PC-9 (cell line): ENCODE measurements around the gene TMEM250. TPM values are rescaled to one million over a fixed set of nuclear protein-coding genes. Genes with fewer than 3 reads are reported as not detected.

ENCODE experiments used
- BruUV-seq: library from RNA; stranded (reverse); fragments of 400-500 nt; replicated peaks from 2 replicates; lab custom pipeline; 2021; lab: Mats Ljungman, UMichigan
- CTCF ChIA-PET: fragments of 300-600 bp; sonication (Branson Sonifier 250); formaldehyde crosslinking; loops from one replicate; lab custom pipeline; 2022; ENCODE audit warnings: antibody characterized with exemption; lab: Charles Lee
- POLR2A ChIA-PET: fragments of 300-600 bp; sonication (Branson Sonifier 250); formaldehyde crosslinking; loops from one replicate; lab custom pipeline; 2022; ENCODE audit warnings: antibody characterized with exemption; ENCODE audit not compliant: unreplicated experiment; lab: Charles Lee
- DNase-seq, 2 experiments: peaks; one replicate each; pipeline versions ENCODE4 v3.0.0 to v3.0.0-alpha.2; 2015 to 2022; ENCODE audit warnings: mixed read lengths in 1 of 2
- H2AFZ ChIP-seq: fragments of 200-600 bp; sonication (generic); 2 replicates; pipeline ENCODE4 v1.8.1; 2017; ENCODE audit warnings: antibody characterized with exemption
- H3F3A ChIP-seq: fragments of 200-600 bp; sonication (generic); 2 replicates; pipeline ENCODE4 v1.8.1; 2017; ENCODE audit warnings: antibody characterized with exemption, mild to moderate bottlenecking, low read depth; ENCODE audit not compliant: insufficient read depth
- H3K27ac ChIP-seq: fragments of 200-600 bp; sonication (generic); 2 replicates; pipeline ENCODE4 v1.6.1; 2016; ENCODE audit warnings: mixed run types
- H3K27me3 ChIP-seq: fragments of 200-600 bp; sonication (generic); 2 replicates; pipeline ENCODE4 v1.6.1; 2016; ENCODE audit warnings: low read depth, mixed run types; ENCODE audit not compliant: insufficient read depth
- H3K36me3 ChIP-seq: fragments of 200-600 bp; sonication (generic); 2 replicates; pipeline ENCODE4 v1.6.1; 2016; ENCODE audit warnings: low read depth, mixed run types
- H3K4me1 ChIP-seq: fragments of 200-600 bp; sonication (generic); replicated peaks from 2 replicates; pipeline ENCODE4 v1.6.1; 2016; ENCODE audit warnings: mixed run types; ENCODE audit not compliant: insufficient read depth
- H3K4me2 ChIP-seq: fragments of 200-600 bp; sonication (generic); 2 replicates; pipeline ENCODE4 v1.6.1; 2017; ENCODE audit warnings: mixed run types
- H3K4me3 ChIP-seq: fragments of 200-600 bp; sonication (generic); 2 replicates; pipeline ENCODE4 v1.6.1; 2016; ENCODE audit warnings: mixed run types
- H3K79me2 ChIP-seq: fragments of 200-600 bp; sonication (generic); 2 replicates; pipeline ENCODE4 v1.6.1; 2017; ENCODE audit warnings: low read depth, mixed run types
- H3K9me2 ChIP-seq: fragments of 200-600 bp; sonication (generic); 2 replicates; pipeline ENCODE4 v1.8.1; 2017; ENCODE audit warnings: mild to moderate bottlenecking; ENCODE audit not compliant: insufficient read depth
- H3K9me3 ChIP-seq: fragments of 200-600 bp; sonication (generic); 2 replicates; pipeline ENCODE4 v1.8.1; 2016; ENCODE audit warnings: low read depth; ENCODE audit not compliant: insufficient read depth
- H4K20me1 ChIP-seq: fragments of 200-600 bp; sonication (generic); 2 replicates; pipeline ENCODE4 v1.8.1; 2017; ENCODE audit not compliant: insufficient read depth
- EZH2 ChIP-seq: fragments of 200-600 bp; sonication (generic); IDR thresholded peaks from 2 replicates; pipeline ENCODE4 v1.8.0; 2017; ENCODE audit warnings: antibody characterized with exemption, low read depth
- intact Hi-C: fragments of 100-400 bp; cut with micrococcal nuclease; formaldehyde crosslinking; loops from one replicate; pipeline ENCODE4 v1.10.0; 2022; ENCODE audit not compliant: unreplicated experiment
- total RNA-seq: library from RNA; stranded (reverse); gene quantifications from 2 replicates; pipeline ENCODE4 v1.2.3, GENCODE V29; 2021
- TF ChIP-seq, protein P1 (sequence below): fragments of 200-600 bp; sonication (generic); conservative IDR thresholded peaks from 2 replicates; pipeline ENCODE4 v1.6.1; 2017; ENCODE audit warnings: mixed run types, antibody characterized with exemption, mild to moderate bottlenecking, moderate library complexity

TMEM250 gene
- total RNA-seq, 1 experiment from 2014 or later, result 73.8 TPM

DNA sequence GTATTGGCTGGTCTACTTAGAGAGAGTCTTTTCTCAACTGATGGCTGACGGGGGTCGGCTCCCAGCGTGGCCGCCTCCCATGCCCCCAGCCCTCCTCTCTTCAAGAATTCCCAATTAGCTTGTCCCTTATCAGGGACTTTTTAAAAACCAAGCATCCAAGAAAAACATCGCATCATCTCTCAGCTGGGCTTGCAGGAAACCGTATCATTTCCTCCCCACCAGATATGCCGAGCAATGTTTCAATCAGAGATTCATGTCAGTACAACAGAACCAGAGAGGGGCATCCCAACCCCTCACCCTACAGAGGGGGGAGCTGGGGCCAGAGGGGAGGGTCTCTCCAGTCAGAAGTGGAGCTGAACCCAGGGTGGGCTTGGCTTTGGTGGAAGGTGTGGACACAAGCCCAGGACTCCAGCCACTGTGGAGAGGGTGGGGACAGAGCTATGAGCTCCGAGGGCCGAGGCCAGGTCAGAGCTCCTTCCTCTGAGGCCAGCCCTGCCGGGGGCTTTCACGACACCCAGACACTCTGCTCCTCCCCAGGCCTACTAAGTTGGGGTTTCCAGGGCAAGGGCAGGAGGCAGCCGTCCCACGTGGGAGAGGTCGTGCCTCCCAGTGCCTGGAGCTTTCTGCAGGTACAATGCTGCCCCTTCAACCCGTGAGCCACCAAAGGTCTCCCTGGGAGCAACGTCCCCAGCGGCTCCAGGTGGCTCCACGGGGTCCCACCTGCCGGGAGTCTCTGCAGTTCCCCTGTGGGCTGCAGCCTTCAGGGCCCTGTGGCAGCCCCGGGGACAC lies 39.0 kb upstream of the TMEM250 start:
- Histone ChIP-seq H3K79me2 (no peaks in the 10 kb centered on the region), H2AFZ (no peak overlapping the region), H3K27ac (no peak overlapping the region), H3K36me3 (no peaks in the 10 kb centered on the region), H3K27me3 (peaks cover 62% of the 10 kb centered on the region), H3K9me2 (no peaks in the 10 kb centered on the region), H3K4me2 (no peak overlapping the region), H3F3A (no peaks in the 10 kb centered on the region), H3K9me3 (no peaks in the 10 kb centered on the region), H3K4me3 (no peak overlapping the region), H3K4me1 (no peaks in the 10 kb centered on the region), H4K20me1 (no peaks in the 10 kb centered on the region)
- no TSS peak for BruUV-seq
- ChIA-PET POLR2A (no interaction called here), CTCF (interaction anchor here (0.6 kb wide), 1 partner anchor 537 kb away, joined by 3 read pairs; no protein-coding TSS in a partner anchor)
- no peak for DNase-seq
- intact Hi-C loops, result no loop called here
- TF ChIP-seq, protein P1, sequence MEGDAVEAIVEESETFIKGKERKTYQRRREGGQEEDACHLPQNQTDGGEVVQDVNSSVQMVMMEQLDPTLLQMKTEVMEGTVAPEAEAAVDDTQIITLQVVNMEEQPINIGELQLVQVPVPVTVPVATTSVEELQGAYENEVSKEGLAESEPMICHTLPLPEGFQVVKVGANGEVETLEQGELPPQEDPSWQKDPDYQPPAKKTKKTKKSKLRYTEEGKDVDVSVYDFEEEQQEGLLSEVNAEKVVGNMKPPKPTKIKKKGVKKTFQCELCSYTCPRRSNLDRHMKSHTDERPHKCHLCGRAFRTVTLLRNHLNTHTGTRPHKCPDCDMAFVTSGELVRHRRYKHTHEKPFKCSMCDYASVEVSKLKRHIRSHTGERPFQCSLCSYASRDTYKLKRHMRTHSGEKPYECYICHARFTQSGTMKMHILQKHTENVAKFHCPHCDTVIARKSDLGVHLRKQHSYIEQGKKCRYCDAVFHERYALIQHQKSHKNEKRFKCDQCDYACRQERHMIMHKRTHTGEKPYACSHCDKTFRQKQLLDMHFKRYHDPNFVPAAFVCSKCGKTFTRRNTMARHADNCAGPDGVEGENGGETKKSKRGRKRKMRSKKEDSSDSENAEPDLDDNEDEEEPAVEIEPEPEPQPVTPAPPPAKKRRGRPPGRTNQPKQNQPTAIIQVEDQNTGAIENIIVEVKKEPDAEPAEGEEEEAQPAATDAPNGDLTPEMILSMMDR, result no peak
- TF ChIP-seq EZH2, result no peak

DNA sequence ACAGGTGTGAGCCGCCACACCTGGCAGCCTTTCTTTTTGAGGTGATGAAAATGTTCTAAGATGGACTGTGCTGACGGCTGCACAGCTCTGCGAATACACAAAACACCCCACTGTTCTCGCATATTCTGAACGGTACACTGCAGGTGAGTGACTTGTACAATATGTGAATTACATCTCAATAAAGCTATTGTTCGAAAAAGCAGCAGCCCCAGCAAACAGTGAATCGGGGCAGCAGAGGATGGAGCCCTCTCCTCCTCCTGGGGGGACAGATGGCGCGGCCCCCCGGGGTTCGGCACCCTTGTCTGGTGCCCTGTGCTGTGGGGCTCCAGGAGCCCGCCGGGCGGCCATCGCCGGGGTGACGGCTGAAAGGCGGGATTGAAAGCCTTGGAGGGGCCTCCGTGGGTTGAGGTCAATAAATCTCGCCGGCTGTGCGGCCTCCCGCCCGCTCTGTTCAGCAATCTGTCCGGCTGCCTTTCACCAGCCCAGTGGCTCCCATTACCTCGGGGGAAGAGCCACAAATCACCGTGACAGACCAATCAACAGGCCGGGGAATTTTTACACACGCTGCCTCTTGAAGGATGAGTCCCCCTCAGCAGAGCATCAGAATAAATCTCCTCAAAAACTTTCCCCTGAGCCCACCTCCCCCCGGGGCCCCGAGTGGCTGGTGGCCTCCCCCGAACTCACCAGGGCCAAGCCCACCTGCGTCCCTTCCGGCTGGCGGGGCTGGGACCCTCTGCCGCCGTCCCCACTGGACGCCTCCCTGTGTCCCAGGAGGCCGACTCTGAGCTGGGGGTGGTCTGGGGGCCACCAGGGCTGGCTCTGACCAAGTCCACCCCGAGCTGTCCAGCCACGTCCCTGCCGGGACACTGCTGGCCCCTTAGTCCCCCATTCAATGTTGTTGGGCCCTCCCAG lies 37.8 kb upstream of the TMEM250 start:
- no peaks in the 10 kb centered on the region for H3F3A ChIP-seq
- no peaks in the 10 kb centered on the region for H3K9me3 ChIP-seq
- H4K20me1 ChIP-seq, result no peaks in the 10 kb centered on the region
- no peak overlapping the region for H3K4me2 ChIP-seq
- no peak overlapping the region for H3K27ac ChIP-seq
- no peak overlapping the region for H2AFZ ChIP-seq
- H3K79me2 ChIP-seq, result no peaks in the 10 kb centered on the region
- H3K27me3 ChIP-seq, result peaks cover 59% of the 10 kb centered on the region
- ChIA-PET CTCF (interaction anchor here (0.7 kb wide), 1 partner anchor 14 kb away, joined by 4 read pairs; no protein-coding TSS in a partner anchor), POLR2A (no interaction called here)
- no peaks in the 10 kb centered on the region for H3K9me2 ChIP-seq
- H3K36me3 ChIP-seq, result no peaks in the 10 kb centered on the region
- no peak for DNase-seq
- intact Hi-C loops, result no loop called here
- no TSS peak for BruUV-seq
- no peak overlapping the region for H3K4me3 ChIP-seq
- TF ChIP-seq, protein P1, result no peak
- no peak for TF ChIP-seq EZH2
- no peaks in the 10 kb centered on the region for H3K4me1 ChIP-seq

DNA sequence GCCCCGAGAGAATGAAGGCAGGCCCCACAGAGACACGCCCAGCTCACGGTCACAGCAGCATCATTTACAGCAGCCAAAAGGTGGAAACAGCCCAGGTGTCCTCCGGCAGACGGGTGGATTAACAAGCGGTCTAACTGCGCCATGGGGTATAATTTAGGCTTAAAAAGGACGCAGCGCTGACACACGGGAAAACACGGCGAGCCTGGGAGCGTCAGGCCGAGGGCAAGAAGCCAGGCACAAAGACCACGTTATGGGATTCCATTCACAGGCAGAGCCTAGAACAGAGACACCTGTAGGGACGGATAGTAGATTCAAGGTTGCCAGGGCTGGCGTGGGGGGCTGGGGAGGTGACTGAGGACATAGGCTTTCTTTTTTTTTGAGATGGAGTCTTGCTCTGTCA lies 36.9 kb upstream of the TMEM250 start:
- no peak for DNase-seq
- Histone ChIP-seq H4K20me1 (no peaks in the 10 kb centered on the region), H3K36me3 (no peaks in the 10 kb centered on the region), H2AFZ (no peak overlapping the region), H3K27ac (no peak overlapping the region), H3K79me2 (no peaks in the 10 kb centered on the region), H3K9me3 (no peaks in the 10 kb centered on the region), H3K4me1 (no peaks in the 10 kb centered on the region), H3K4me2 (no peak overlapping the region), H3F3A (no peaks in the 10 kb centered on the region), H3K9me2 (no peaks in the 10 kb centered on the region), H3K4me3 (no peak overlapping the region), H3K27me3 (peaks cover 56% of the 10 kb centered on the region)
- ChIA-PET CTCF (no interaction called here), POLR2A (no interaction called here)
- TF ChIP-seq EZH2, result no peak
- TF ChIP-seq, protein P1, result no peak
- no TSS peak for BruUV-seq
- intact Hi-C loops, result no loop called here
